T-helper 9 cell (primary cell): ENCODE measurements around the gene FBLIM1.

Source experiments
- DNase-seq: peaks from one replicate; pipeline ENCODE4 v3.0.0-alpha.2; 2020
- total RNA-seq, 2 donors: gene quantifications; one replicate each; lab custom pipeline; 2026; lab: John Stamatoyannopoulos, UW

Gene FBLIM1, protein sequence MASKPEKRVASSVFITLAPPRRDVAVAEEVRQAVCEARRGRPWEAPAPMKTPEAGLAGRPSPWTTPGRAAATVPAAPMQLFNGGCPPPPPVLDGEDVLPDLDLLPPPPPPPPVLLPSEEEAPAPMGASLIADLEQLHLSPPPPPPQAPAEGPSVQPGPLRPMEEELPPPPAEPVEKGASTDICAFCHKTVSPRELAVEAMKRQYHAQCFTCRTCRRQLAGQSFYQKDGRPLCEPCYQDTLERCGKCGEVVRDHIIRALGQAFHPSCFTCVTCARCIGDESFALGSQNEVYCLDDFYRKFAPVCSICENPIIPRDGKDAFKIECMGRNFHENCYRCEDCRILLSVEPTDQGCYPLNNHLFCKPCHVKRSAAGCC
- total RNA-seq, result 0 reads per million in 2 donors

- DNase-seq, result no peak
These were observed at the start of gene FBLIM1 for GRCh38 chr1:15758343-15758931. Gene FBLIM1 (plus strand): TSS chr1:15758795. CDS start chr1:15764984, 6,189 bp downstream.

DNA sequence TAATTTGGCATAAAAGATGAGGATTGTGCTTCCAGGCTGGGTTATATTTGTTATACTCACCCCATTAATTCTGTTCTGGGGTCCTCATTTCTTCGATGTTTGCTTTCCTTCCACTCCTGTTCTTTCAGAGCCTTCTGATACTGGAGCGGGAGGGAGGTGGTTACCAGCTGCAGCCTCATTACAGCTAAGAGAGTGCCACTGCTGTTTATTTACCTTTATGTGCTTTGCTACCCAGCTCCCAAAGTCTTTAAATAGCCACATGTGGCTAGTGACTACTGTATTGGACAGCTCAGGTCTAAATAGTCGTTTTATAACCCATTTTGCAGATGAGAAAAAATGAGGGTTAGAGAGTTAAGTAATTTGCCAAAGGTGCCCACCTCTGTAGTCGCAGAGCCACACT is 49.4 kb upstream of the FBLIM1 start:
- DNase-seq, result no peak

GRCh38 chr1:15712168-15712567 is 46.4 kb upstream of the FBLIM1 start:
- DNase-seq, result no peak

- DNase-seq, result no peak
These were observed 44.0 kb upstream of the FBLIM1 start for GRCh38 chr1:15714406-15715136.

GRCh38 chr1:15717418-15718125 is 41.0 kb upstream of the FBLIM1 start:
- no peak for DNase-seq

- no peak for DNase-seq
These were observed 40.4 kb upstream of the FBLIM1 start for GRCh38 chr1:15718199-15718601.

GRCh38 chr1:15719381-15720120 is 39.0 kb upstream of the FBLIM1 start:
- no peak for DNase-seq

DNA sequence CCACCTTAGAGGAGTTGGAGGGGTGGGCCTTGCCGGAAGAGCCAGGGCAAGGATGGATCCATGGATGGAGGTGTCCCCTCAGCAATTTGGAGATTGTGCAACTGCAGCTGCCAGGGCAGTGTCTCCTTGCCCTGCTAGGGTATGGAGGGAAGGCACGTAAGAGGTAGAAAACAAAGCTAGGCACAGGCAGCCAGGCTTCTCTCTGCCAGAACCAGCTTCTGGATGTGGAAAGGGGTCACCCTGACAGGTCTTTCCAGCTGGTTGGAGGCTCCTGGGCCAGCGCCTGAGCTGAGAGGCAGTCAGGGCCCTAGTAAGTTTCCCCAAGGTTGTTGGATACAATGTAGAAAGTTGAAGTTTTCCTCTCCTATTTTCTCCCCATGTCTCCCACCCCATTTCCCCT is 37.7 kb upstream of the FBLIM1 start:
- no peak for DNase-seq

GRCh38 chr1:15722411-15722810 is 36.2 kb upstream of the FBLIM1 start:
- DNase-seq, result no peak

DNA sequence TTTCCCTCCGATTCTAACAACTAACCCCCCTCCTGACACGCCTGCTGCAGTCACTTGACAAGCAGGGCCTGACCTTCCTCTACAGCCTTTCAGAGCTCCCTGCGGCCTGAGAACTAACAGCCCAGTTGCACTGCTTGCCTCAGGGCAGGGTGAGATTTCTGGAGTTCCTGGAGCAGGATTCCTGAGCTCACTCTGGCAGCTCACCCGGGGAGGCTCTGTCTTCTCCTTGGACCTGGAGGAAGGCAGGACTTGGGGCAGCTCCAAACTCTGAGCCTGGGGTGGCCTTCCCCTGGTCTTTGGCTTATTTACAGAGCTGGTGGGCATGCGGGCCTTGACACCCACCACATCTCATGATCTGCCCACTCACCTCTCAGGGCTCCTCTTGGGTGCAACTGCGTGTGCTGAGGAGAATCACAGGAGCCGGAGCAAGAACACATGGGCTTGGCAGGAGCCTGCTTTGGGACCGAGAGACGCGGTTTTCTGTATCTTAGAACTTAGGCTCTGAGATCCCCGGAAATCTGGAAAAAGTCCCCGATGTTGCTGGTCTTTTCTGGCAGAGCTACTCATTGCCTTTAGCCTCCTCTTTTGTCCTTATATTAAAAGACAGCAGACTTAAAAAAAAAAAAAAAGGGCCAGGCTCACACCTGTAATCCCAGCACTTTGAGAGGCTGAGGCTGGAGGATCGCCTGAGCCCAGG is 35.6 kb upstream of the FBLIM1 start:
- no peak for DNase-seq

DNA sequence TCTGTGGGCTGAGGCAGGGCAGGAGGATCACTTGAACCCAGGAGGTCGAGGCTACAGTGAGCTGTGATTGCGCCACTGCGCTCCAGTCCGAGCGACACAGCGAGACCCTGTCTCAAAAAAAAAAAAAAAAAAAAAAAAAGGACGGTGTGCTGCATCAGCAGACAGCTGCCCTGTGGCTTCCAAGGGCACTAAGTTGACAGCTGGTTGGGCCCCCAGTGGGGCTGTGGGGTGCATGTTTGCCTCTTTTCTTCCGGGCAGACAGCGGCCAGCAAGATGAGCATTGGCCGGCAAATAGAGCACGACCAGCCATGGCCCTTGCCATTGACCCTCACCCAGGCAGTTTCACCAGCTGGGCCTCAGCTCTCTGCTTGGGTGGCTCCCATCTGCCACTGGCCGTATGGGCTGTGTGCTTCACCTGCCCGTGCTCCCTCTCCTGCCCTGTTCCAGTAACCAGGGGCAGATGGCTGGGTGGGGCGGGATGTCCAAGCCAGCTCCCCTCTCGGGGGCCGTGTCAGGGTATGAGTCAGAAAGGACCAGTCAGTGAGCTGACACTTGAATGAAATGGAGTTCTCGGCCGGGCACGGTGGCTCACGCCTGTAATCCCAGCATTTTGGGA is 34.9 kb upstream of the FBLIM1 start:
- DNase-seq, result no peak

GRCh38 chr1:15724949-15725880 is 33.4 kb upstream of the FBLIM1 start:
- no peak for DNase-seq

DNA sequence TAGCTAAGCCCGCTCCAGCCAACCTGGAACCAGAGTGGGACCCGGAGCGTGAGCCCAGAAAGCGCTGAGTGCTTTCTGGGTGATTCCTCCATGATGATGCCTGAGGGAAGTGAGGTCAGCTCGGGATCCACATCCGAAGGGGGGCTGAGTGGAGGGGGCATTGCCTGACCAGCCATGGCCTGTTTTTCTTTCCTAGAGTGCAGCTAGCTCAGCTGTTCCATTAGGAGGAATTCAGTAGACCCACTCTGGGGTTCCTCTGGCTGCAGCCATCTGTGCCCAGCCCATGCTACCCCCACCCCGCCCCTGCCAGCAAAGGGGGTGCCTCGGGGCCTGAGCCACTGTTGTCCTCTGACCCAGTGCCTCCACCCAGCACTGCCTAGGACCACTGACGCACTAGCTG is 32.1 kb upstream of the FBLIM1 start:
- no peak for DNase-seq

DNA sequence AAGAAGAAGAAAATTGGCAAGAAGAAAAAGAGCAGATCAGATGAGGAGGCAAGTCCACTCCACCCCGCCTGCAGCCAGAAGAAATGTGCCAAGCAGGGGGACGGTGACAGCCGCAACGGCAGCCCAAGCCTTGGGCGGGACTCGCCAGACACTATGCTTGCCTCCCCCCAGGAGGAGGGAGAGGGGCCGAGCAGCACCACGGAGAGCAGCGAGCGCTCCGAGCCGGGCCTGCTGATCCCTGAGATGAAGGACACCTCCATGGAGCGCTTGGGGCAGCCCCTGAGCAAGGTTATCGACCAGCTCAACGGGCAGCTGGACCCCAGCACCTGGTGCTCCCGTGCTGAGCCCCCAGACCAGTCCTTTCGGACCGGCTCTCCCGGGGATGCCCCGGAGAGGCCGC is 31.6 kb upstream of the FBLIM1 start:
- DNase-seq, result no peak

DNA sequence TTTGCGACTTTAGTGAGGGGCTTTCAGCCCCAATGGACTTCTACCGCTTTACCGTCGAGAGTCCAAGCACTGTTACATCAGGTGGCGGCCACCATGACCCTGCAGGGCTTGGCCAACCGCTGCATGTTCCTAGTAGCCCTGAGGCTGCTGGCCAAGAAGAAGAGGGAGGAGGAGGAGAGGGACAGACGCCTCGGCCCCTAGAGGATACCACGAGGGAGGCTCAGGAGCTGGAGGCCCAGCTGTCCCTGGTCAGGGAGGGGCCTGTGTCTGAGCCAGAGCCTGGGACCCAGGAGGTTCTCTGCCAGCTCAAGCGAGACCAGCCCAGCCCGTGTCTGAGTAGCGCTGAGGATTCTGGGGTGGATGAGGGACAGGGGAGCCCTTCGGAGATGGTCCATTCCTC is 31.2 kb upstream of the FBLIM1 start:
- no peak for DNase-seq

DNA sequence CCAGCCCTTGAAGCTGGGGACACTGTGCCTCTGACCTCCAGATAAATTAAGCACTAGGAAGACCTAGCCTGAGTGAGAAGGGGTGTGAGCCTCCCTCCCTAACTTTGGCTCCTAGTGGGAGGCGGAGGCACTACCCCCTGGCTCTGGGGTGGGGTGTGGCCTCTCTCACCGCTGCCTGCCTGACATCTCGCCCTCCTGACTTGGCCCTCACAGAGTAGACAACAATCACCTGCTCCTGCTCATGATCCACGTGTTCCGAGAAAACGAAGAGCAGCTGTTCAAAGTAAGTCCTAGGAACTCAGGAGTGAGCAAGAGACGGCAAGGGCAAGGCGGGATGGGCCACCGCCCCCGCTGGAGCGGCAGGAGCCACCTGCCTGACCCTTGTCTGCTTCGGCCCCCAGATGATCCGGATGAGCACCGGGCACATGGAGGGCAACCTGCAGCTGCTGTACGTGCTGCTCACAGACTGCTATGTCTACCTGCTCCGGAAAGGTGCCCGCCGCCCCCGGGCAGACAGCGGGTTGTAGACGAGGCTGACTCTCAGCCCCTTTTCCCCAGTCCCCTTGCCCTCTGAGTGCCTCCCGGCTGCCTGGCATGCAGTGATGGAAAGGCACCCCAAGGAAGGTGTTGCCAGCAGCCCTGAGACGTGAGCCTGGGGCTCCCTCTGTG is 30.6 kb upstream of the FBLIM1 start:
- no peak for DNase-seq

- no peak for DNase-seq
These were observed 29.5 kb upstream of the FBLIM1 start for GRCh38 chr1:15728937-15729657.

GRCh38 chr1:15730423-15730822 is 28.2 kb upstream of the FBLIM1 start:
- no peak for DNase-seq

DNA sequence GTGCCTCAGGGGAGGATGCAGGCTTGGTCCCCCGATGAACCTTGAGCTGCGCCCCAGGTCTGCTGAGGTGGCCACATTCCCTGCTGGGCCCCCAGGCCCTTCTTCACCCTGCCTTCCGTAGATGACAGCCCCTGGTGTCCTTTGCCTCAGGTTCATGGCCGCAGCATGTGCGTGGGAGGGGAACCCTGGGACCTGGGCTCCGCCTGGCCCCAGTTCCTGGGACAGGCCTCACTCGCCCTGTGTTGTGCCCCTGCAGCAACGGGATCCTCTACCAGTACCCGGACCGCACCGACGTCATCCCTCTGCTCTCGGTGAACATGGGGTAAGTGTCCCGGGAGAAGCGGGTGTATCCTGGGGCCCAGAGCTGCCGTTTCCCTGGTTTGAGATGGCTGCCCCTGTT is 27.7 kb upstream of the FBLIM1 start:
- no peak for DNase-seq
